GM10266 (cell line): ENCODE measurements around the gene KCNQ1.

Experiments
- DNase-seq: peaks from one replicate; pipeline ENCODE4 v3.0.0; 2012; ENCODE audit errors: extremely low spot score
- TF ChIP-seq, protein P1 (sequence below): IDR thresholded peaks from 2 replicates; pipeline ENCODE4 v1.5.1; 2012; ENCODE audit warnings: mild to moderate bottlenecking, low read depth; ENCODE audit not compliant: control insufficient read depth, insufficient read depth; ENCODE audit errors: missing control alignments

The KCNQ1 gene

DNA sequence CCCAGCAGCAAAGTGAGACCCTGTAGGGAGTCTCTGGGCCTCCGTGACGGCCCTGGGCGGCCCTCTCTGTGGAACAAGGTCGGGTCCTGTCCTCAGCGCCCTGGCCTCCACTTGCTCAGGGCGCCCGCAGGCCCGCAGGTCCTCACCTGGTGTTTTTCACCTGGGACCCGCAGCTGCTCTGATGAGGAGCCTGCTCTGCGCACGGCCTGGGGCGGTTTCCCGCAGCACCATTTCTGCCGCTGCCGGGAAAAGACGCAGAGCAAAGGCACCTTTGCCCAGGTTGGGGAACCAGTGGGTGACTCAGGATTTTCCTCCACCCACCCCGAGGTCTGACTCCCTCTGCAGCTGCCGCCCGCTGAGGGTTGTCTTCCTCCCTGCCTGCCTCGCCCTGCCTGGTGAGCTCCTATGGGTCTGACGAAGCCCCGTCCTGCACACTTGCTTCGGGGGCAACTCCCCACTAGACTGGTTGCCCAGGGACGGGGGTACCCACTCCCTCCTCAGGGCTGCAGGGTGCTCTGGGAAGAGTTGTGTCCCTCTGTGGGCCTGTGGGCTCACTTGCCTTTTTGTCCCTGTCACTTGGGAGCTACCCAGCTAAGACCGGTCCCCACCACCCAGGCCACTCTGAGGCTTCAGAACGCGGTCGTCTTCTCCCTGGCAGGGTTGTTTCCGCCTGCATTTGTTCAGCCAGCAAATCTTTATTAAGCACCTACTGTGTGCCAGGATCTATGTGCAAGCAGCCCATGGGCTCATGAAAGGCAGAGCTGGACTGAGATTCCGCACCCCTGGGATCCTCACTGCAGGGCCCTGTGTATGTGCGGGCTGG is 89.5 kb downstream of the KCNQ1 start:
- TF ChIP-seq, protein P1, sequence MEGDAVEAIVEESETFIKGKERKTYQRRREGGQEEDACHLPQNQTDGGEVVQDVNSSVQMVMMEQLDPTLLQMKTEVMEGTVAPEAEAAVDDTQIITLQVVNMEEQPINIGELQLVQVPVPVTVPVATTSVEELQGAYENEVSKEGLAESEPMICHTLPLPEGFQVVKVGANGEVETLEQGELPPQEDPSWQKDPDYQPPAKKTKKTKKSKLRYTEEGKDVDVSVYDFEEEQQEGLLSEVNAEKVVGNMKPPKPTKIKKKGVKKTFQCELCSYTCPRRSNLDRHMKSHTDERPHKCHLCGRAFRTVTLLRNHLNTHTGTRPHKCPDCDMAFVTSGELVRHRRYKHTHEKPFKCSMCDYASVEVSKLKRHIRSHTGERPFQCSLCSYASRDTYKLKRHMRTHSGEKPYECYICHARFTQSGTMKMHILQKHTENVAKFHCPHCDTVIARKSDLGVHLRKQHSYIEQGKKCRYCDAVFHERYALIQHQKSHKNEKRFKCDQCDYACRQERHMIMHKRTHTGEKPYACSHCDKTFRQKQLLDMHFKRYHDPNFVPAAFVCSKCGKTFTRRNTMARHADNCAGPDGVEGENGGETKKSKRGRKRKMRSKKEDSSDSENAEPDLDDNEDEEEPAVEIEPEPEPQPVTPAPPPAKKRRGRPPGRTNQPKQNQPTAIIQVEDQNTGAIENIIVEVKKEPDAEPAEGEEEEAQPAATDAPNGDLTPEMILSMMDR, result no peak
- no peak for DNase-seq

DNA sequence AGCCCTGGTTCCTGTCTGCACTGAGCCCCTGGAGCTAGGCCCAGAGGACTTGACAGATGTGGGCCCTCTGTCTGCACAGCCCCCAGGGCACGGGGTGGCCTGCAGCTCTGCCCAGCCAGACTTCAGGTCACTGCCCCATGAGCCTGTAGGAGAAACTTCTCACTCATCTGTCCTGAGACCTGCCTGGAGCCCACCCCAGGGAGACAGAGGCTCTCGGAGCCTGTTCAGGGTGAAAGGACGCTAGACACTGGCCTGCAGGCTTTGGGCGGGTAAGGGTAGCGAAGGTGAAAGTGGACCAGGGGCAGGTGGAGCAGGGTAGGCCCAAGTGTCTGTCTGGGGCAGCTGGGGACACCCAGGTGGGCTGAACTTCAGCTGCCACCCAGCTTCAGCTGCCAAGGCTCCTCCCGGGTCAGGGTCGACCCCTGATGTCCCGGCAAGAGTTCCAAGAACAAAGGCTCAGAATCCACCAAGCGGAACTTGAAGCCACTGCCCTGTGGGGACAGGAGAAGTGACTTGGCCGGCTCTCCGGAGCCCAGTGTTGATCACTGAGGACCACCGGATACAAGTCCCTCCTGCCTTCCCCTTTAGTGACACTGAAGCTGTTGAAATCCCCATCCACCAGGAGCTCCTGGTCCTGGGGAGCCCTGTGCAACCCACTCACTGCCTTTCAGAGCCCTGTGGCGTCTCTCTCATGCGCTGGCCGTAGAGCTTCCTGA is 90.3 kb downstream of the KCNQ1 start:
- DNase-seq, result no peak
- TF ChIP-seq, protein P1, result no peak

DNA sequence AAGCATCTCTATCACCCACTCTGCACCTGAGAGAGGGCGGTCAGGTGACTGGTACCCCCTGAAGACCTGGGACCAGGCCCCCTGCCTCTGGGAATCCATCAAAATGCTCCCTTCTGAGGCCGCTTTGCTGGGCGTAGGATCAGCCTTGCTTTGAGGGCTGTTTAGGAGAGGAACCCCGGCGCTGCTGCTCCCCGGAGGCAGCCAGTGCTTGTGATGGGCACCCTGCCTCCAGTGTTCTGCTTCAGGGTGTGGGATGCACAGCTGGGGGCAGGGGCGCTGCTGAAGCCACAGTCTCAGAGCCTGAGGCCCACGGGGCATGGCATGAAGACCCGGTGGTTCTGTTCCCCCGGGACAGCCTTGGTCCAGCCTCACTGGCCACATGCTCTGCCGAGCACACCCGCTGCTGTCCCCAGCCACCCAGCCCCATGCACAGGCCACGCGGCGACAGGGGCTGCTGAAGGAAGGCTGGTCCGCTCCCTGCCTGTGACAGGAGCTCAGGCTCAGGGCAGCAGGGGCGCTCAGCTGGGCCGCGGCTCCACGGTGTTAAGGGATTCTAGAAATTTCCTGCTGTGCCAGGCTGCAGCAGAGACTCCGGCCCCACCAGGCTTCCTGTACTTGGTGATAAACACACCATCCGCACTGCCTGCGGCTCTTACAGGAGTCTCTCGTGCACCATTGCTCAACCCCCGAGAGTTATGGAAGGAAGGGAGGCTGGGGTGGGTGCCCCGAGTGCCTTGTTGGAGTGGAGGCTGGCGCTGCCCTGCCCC is 91.0 kb downstream of the KCNQ1 start:
- DNase-seq, result no peak
- TF ChIP-seq, protein P1, result no peak

DNA sequence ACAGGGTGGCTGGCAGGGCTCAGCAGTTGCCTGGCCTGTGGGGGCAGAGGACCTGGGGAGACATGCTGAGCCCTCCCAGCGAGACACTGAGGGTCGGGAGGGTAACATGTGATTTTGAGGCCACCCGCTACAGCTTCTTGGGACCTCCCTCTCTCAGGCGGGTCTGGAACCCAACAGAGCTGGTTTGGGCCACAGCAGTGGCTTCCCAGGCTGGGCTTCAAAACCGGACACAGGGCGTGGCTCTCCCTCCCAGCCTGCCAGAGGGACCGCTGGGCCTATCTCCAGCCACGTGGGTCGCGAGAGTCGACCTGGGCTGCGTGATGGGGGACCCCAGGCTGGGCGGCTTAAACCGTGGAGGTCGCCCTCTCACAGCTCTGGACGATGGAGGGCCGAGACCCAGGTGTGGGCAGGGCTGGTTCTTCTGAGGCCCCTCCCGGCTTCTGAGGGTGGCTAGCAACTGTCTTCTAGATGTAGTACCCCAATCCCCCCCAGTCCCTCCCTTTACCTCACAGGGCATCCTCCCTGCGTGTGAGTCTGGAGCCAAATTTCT is 91.7 kb downstream of the KCNQ1 start:
- TF ChIP-seq, protein P1, result no peak
- no peak for DNase-seq

DNA sequence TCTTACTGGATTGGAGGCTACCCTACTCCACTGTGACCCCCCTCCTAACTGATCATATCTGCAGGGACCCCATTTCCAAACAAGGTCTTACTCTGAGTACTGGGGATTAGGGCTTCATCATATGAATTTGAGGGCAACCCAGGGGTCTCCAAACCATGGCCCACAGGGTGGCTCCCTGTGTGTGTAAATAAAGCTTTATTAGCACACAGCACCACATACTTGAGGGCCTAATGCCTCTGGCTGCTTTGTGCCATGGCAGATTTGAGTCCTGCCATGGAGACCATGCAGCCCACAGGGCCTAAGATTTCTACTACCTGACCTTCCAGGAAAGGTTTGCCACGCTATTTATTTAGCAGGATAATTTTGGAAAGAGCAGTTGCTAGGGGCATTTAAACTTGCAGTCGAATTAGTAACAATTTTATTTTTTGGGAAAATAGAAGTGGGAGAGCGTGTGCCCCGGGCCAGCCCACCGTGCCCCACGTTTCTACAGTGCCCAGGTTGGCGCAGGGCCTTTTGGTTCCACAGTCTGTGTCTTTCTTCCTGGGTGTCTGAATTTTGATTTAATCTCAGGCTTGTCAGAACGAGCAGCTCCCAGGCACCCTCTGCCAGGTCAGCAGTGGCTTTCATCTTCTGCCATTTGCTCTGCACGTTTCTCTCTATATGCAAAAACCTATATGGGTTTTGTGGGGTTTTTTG is 92.3 kb downstream of the KCNQ1 start:
- TF ChIP-seq, protein P1, result no peak
- no peak for DNase-seq

DNA sequence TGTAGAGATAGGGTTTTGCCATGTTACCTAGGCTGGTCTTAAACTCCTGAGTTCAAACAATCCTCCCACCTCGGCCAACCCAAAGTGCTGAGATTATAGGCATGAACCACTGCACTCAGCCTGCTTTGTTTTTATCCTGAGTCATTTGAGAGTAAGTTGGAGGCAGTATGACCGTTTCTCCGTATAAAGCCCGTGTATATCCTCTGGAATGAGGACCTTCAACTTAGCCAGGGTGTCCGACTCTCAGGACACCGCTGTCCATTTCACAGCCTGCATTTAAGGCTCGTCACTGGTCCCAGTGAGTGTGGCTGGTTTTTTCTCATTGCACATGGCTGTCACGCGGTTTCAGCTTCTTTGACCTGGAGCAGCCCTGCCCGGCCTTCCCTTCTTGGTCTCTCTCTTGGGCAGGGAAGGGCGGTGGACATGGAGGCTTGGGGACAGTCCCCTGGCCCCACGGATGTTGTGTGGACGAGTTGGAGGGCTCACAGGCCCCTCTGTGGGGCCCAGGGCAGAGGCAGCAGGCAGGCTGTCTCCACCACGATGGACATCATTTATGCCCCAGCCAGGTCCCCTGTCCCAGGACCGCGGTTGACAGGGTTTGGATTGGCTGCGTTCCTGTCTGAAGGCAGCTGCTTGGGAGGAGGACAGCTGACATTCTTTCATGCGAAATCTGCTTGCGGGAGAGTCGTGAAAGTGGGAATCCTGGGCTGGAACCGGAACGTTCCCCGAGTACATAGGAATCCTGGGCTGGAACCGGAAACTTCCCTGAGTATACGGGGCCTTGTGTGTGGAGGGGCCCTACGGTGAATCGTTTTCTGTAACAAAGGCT is 93.3 kb downstream of the KCNQ1 start:
- TF ChIP-seq, protein P1, result no peak
- no peak for DNase-seq
